Measurements from ENCODE around the gene AKAP13.

AKAP13 gene

GRCh38 chr15:85541744-85542143 lies 161.3 kb downstream of the AKAP13 start:
- no peak for TF ChIP-seq ZFX (IDR thresholded peaks at IDR 0.05; ENCODE audit: borderline replicate concordance)
- H3K27ac ChIP-seq = peak overlapping the region; percentile 97

GRCh38 chr15:85542488-85542887 lies 162.1 kb downstream of the AKAP13 start:
- peak overlapping the region; percentile 97 for H3K27ac ChIP-seq
- TF ChIP-seq ZFX (IDR thresholded peaks at IDR 0.05; ENCODE audit: borderline replicate concordance) (no peak), CTCF (IDR thresholded peaks at IDR 0.05) (no peak)

GRCh38 chr15:85542895-85543331 lies 162.5 kb downstream of the AKAP13 start:
- peak overlapping the region; percentile 97 for H3K27ac ChIP-seq
- TF ChIP-seq CTCF (IDR thresholded peaks at IDR 0.05) (no peak), ZFX (IDR thresholded peaks at IDR 0.05; ENCODE audit: borderline replicate concordance) (no peak)

GRCh38 chr15:85543741-85544155 lies 163.3 kb downstream of the AKAP13 start:
- TF ChIP-seq CTCF (IDR thresholded peaks at IDR 0.05) (peak; percentile 31), ZFX (IDR thresholded peaks at IDR 0.05; ENCODE audit: borderline replicate concordance) (no peak)
- peak overlapping the region; percentile 97 for H3K27ac ChIP-seq

- H3K27ac ChIP-seq = peak overlapping the region; percentile 97
- TF ChIP-seq ZFX (IDR thresholded peaks at IDR 0.05; ENCODE audit: borderline replicate concordance) (no peak), CTCF (IDR thresholded peaks at IDR 0.05) (no peak)
These were observed 164.8 kb downstream of the AKAP13 start for GRCh38 chr15:85545185-85545584.

GRCh38 chr15:85545752-85546151 lies 165.3 kb downstream of the AKAP13 start:
- no peak overlapping the region for H3K27ac ChIP-seq

GRCh38 chr15:85547386-85547785 lies 167.0 kb downstream of the AKAP13 start:
- TF ChIP-seq CTCF (IDR thresholded peaks at IDR 0.05) (no peak), ZFX (IDR thresholded peaks at IDR 0.05; ENCODE audit: borderline replicate concordance) (no peak)
- no peak overlapping the region for H3K27ac ChIP-seq

More at GRCh38 chr15:85545752-85546151, 165.3 kb downstream of the AKAP13 start:
- no peak for TF ChIP-seq ZFX (IDR thresholded peaks at IDR 0.05; ENCODE audit: borderline replicate concordance)
- TF ChIP-seq CTCF (IDR thresholded peaks at IDR 0.05) = no peak

- TF ChIP-seq CTCF (IDR thresholded peaks at IDR 0.05) (no peak), ZFX (IDR thresholded peaks at IDR 0.05; ENCODE audit: borderline replicate concordance) (no peak)
- H3K27ac ChIP-seq = no peak overlapping the region
These were observed 169.9 kb downstream of the AKAP13 start for GRCh38 chr15:85550283-85550682.

Data from 22Rv1 (cell line).